Heart right ventricle (tissue), 16 donors: Measurements from ENCODE around the gene CDH12. TPM values are rescaled to one million over a fixed set of nuclear protein-coding genes. Genes with fewer than 3 reads are reported as not detected.
"Not testable (repeated sequence)": the region's sequence is repeated elsewhere in the genome, so short reads cannot be mapped to it uniquely, and the experiment has no call there.

ENCODE experiments used
- ATAC-seq, 8 donors: fragments of 200-7000 bp; cut with Tn5 transposase; one replicate each; pipeline ENCODE4 v1.9.1; 2020; ENCODE audit warnings: mild to moderate bottlenecking in 8 of 8, moderate library complexity in 8 of 8, moderate number of reproducible peaks in 1 of 8
- DNase-seq, 2 donors: peaks; one replicate each; pipeline ENCODE4 v3.0.0-alpha.2; 2020
- H3K27ac ChIP-seq, 10 donors: fragments of 200-600 bp; sonication (generic) in 2 of 10; one replicate each; pipeline versions ENCODE4 v1.5.0 to v1.8.0; 2020 to 2022; ENCODE audit warnings: mild to moderate bottlenecking in 3 of 10
- H3K27me3 ChIP-seq, 7 donors: fragments of 200-600 bp; one replicate each; pipeline ENCODE4 v1.8.0; 2021 to 2022; ENCODE audit warnings: mild to moderate bottlenecking in 2 of 7
- H3K36me3 ChIP-seq, 9 donors: fragments of 200-600 bp; sonication (generic) in 1 of 9; one replicate each; pipeline versions ENCODE4 v1.5.0 to v1.8.0; 2020 to 2022; ENCODE audit warnings: mild to moderate bottlenecking in 2 of 9
- H3K4me1 ChIP-seq, 9 donors: fragments of 200-600 bp; sonication (generic) in 1 of 9; one replicate each; pipeline versions ENCODE4 v1.5.0 to v1.8.0; 2020 to 2022; ENCODE audit warnings: mild to moderate bottlenecking in 4 of 9
- H3K4me3 ChIP-seq, 10 donors: fragments of 200-600 bp; sonication (generic) in 2 of 10; one replicate each; pipeline versions ENCODE4 v1.5.0 to v1.8.0; 2020 to 2022; ENCODE audit warnings: mild to moderate bottlenecking in 7 of 10, moderate library complexity in 2 of 10
- H3K9me3 ChIP-seq, 11 donors: fragments of 200-600 bp in 10 of 11; sonication (generic) in 2 of 11; one replicate each; pipeline versions ENCODE4 v1.5.0 to v1.8.0; 2013 to 2022; ENCODE audit warnings: mild to moderate bottlenecking in 2 of 11, control low read depth in 1 of 11, moderate library complexity in 1 of 11
- CTCF ChIP-seq, 9 donors: fragments of 200-600 bp; sonication (generic) in 2 of 9; IDR thresholded peaks; one replicate each; pipeline versions ENCODE4 v1.5.0 to v1.8.0; 2021 to 2022; ENCODE audit warnings: antibody characterized with exemption in 9 of 9, mild to moderate bottlenecking in 5 of 9, moderate library complexity in 1 of 9
- WGBS, 2 donors: extraction: QIAGEN DNeasy Blood & Tissue Kit; methylation state at CpG; one replicate each; pipeline ENCODE4 v1.1.7; 2013; ENCODE audit warnings: inconsistent platforms in 1 of 2; 5-methylcytosine and 5-hydroxymethylcytosine counted together
- intact Hi-C, 10 donors: fragments of 100-400 bp; cut with DNase I; formaldehyde crosslinking; loops; one replicate each; pipeline versions ENCODE4 v1.11.1 to v1.14.2; 2022
- polyA plus RNA-seq, 2 donors: library from polyadenylated mRNA; stranded (reverse); fragments of 200-250 nt; gene quantifications; one replicate each; pipeline ENCODE4 v1.2.3, GENCODE V29; 2013
- total RNA-seq, 10 donors: library from RNA; stranded (reverse); fragmentation: NEBNext Ultra II Directional in 3 of 10; extraction: Animal tissue kit (Norgen Biotek cat#: 25700) in 3 of 10; gene quantifications; one replicate each; pipeline versions ENCODE4 v1.2.1 to v1.2.4, GENCODE V29; 2021 to 2023
- donor health status: Arrhythmogenic right ventricular cardiomyopathy.
- donor health status: ischemic (EF 13 %, LVEDD 7.1; RV severe dilation, severe dysfunction).
- donor health status: healthy with polysubstance abuse.
- donor health status: DM: no; HTN: yes; CAD: no.
- donor health status: DM: no; HTN: no; CAD: no.
- donor health status: ischemic (EF 25% LVEDD 6.9; RV normal size, moderate dysfunction).
- donor health status: ischemic (EF 25% LVEDD 5.7; RV mildly dilated, moderate dysfunction).
- donor health status: healthy.
- donor health status: DM: yes; HTN: yes; CAD: no.
- donor health status: Ischemic cardiomyopathy.
- donor health status: ischemic (EF 35%, LVEDD 5.7; RV mildly dilated, moderate dysfunction).
- donor health status: nonischemic (EF 11% LVEDD 7.7; RV severe dilation, severe dysfunction).
- donor health status: DM: yes; HTN: yes; CAD: no.
- donor health status: PGD.
- donor health status: ischemic (EF 29% LVEDD 5.4; RV normal size, mild dysfunction).
- donor health status: nonischemic (EF 23%, LVEDD 6.1; RV moderate dilation, normal function).

The CDH12 gene
- total and polyA plus RNA-seq, 12 donors = not detected

DNA sequence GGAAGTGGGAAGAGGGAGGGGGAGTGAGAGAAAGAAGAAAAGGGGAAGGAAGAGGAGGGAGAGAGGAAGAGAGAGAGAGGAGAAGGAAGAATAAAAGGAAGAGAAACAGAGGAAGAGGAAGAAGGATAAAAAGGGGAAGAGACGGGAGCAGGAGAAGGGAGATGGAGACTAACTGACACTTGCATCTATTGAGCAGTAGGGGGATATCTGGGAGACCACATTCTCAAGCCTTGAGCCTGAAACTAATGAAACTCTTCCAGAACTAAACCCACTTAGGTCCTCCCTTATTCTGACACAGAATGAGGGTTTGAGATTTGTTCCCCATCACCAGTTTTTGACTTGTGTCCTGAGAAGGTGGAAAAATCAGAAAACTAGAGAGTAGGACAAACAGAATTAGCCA lies 533.3 kb downstream of the CDH12 start:
- Histone ChIP-seq H3K27ac (no peak overlapping the region), H3K4me3 (no peak overlapping the region), H3K4me1 (no peaks in the 10 kb centered on the region), H3K27me3 (no peaks in the 10 kb centered on the region), H3K9me3 (peaks cover 0 to 2% (median 0%) of the 10 kb centered on the region in 11 donors), H3K36me3 (no peaks in the 10 kb centered on the region)
- intact Hi-C loops = no loop called here
- 20 to 23% methylated on average over 1 of the region's 1 CpG for WGBS, 2 donors
- no peak for DNase-seq
- no peak for ATAC-seq
- TF ChIP-seq CTCF (IDR thresholded peaks at IDR 0.05) = no peak

DNA sequence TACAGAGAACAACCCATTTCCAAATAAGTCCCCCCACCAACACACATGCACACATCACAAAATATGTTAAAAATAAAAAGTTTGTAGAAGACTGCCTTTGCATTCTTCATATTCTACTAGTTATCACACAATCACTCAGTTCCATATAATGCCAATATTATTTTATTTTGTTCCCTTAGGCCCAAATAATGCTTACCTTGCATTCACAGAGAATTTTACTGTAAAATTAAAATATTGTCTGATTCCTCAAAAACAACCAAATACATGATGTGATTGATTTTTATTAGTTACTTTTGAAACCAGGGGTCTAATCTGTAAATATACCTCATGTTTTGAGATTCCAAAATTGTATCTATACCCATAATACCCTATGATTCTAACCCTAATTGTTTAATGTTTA lies 536.9 kb downstream of the CDH12 start:
- H3K27me3 ChIP-seq = no peaks in the 10 kb centered on the region
- intact Hi-C loops = no loop called here
- no peak for TF ChIP-seq CTCF (IDR thresholded peaks at IDR 0.05)
- no peak overlapping the region for H3K4me3 ChIP-seq
- no peaks in the 10 kb centered on the region for H3K36me3 ChIP-seq
- no peak overlapping the region for H3K27ac ChIP-seq
- H3K4me1 ChIP-seq = no peaks in the 10 kb centered on the region
- no peak for ATAC-seq
- no peak for DNase-seq
- peaks cover 0 to 4% (median 0%) of the 10 kb centered on the region in 11 donors for H3K9me3 ChIP-seq

GRCh38 chr5:22315052-22315451 lies 538.1 kb downstream of the CDH12 start:
- H3K36me3 ChIP-seq, H3K27me3 ChIP-seq, DNase-seq, H3K4me1 ChIP-seq, H3K4me3 ChIP-seq, intact Hi-C loops, H3K27ac ChIP-seq, H3K9me3 ChIP-seq, ATAC-seq: not testable (repeated sequence)
- 88 to 89% methylated on average over 14 to 15 of the region's 15 CpGs for WGBS, 2 donors

DNA sequence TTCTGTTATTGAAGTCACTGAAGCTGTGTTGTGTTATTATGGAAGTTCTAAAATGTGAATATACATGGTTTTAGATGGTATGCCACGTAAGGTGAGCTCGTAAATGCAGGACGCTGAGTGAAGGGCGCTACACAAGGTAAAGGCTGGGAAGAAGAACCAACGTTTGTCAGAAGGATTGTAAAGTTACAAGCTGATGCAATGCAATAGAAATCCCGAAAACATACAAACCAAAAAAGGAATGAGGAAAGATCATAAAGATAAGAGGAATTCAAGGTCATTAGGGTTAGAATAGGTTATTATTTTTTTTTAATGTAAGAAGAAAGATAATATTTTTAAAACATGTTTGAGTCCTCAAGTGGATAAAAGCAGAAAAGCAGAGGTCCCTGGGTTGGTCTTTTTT lies 538.6 kb downstream of the CDH12 start:
- Histone ChIP-seq H3K4me3 (no peak overlapping the region), H3K27ac (no peak overlapping the region), H3K4me1 (no peaks in the 10 kb centered on the region), H3K27me3 (no peaks in the 10 kb centered on the region), H3K9me3 (peaks cover 0 to 4% (median 0%) of the 10 kb centered on the region in 11 donors), H3K36me3 (no peaks in the 10 kb centered on the region)
- no peak for TF ChIP-seq CTCF (IDR thresholded peaks at IDR 0.05)
- 84 to 89% methylated on average over 6 of the region's 6 CpGs for WGBS, 2 donors
- intact Hi-C loops = no loop called here
- no peak for ATAC-seq
- DNase-seq = no peak

DNA sequence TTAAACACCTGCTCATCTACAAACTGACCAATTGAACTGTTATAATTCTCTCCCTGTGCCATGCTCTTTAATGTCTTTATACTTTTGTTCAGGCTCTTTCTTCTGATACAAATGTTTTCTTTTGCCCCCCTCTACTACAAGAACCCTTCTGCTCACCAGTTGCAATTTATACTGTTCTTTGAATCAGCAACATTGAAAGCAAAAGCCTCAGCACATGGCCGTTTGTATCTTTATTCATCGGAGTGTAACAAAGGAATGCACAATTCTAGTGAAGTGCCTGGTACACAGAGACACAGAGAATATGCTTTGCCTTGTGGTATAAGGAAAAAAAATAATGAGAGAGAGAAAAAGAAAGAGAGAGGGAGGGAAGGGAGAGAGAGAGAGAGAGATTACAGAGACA lies 547.1 kb downstream of the CDH12 start:
- intact Hi-C loops = no loop called here
- Histone ChIP-seq H3K27ac (no peak overlapping the region), H3K27me3 (no peaks in the 10 kb centered on the region), H3K4me1 (no peaks in the 10 kb centered on the region), H3K36me3 (no peaks in the 10 kb centered on the region), H3K4me3 (no peak overlapping the region), H3K9me3 (no peaks in the 10 kb centered on the region)
- no peak for TF ChIP-seq CTCF (IDR thresholded peaks at IDR 0.05)
- no peak for ATAC-seq
- DNase-seq = no peak
- 61 to 78% methylated on average over 2 of the region's 2 CpGs for WGBS, 2 donors
